HEK293T (cell line): ENCODE data around the gene SHISA6.

Experiments
- ARNT ChIP-seq: fragments of 450-650 bp; IDR thresholded peaks from 2 replicates; pipeline ENCODE4 v1.6.1; 2017; ENCODE audit warnings: mild to moderate bottlenecking
- FOXK2 ChIP-seq: fragments of 450-650 bp; IDR thresholded peaks from 2 replicates; pipeline ENCODE4 v1.6.1; 2016; ENCODE audit warnings: mild to moderate bottlenecking
- FOXM1 ChIP-seq: fragments of 450-650 bp; IDR thresholded peaks from 2 replicates; pipeline ENCODE4 v1.6.1; 2017; ENCODE audit warnings: mild to moderate bottlenecking, borderline replicate concordance
- HDGF ChIP-seq: fragments of 450-650 bp; IDR thresholded peaks from 2 replicates; pipeline ENCODE4 v1.6.1; 2017; ENCODE audit warnings: antibody characterized with exemption, borderline replicate concordance
- LEF1 ChIP-seq: fragments of 450-650 bp; IDR thresholded peaks from 2 replicates; pipeline ENCODE4 v1.6.1; 2017; ENCODE audit warnings: mild to moderate bottlenecking, borderline replicate concordance
- NFRKB ChIP-seq: fragments of 450-650 bp; IDR thresholded peaks from 2 replicates; pipeline ENCODE4 v1.6.1; 2016; ENCODE audit warnings: mild to moderate bottlenecking, moderate library complexity
- PKNOX1 ChIP-seq: fragments of 450-650 bp; IDR thresholded peaks from 2 replicates; pipeline ENCODE4 v1.6.1; 2016
- SP1 ChIP-seq: fragments of 450-650 bp; IDR thresholded peaks from 2 replicates; pipeline ENCODE4 v1.6.1; 2017
- TARDBP ChIP-seq: fragments of 450-650 bp; IDR thresholded peaks from 2 replicates; pipeline ENCODE4 v1.6.1; 2016

DNA sequence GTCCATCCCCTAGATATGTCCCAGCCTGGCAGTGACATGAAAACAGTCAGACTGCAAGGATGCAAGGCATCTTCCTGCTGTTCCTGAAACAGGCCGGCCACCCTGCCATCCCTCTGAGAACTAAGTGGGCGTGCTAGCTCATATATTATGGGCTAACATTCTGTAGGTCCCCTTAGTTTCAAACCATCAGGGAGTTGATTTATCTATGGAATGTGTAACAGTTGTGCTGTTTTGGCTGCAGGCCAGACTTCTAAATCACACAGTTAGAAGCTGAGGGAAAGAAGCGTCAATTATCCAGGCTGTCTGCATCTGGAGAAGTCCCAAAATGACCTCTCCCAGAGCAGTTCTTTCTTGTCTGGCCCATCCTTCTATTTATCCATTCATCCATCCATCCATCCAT is 254.6 kb downstream of the SHISA6 start:
- TF ChIP-seq PKNOX1 (no peak), FOXK2 (no peak), TARDBP (no peak), LEF1 (no peak), ARNT (no peak), HDGF (no peak), FOXM1 (no peak), NFRKB (no peak), SP1 (no peak)
